ENCODE measurements around the gene NCAM1.

GRCh38 chr11:112932593-112932992 is 28.6 kb upstream of the NCAM1 start:
- TF ChIP-seq CTCF (IDR thresholded peaks at IDR 0.05) (no peak), ZFX (IDR thresholded peaks at IDR 0.05; ENCODE audit: borderline replicate concordance) (no peak)

Measured in 22Rv1 (cell line).